H1 (cell line): ENCODE results near the gene PRKAR1B. TPM values are rescaled to one million over a fixed set of nuclear protein-coding genes. Genes with fewer than 3 reads are reported as not detected.

Experiments used
- CTCF ChIA-PET: fragments of 300-600 bp; sonication (Branson Sonifier 250); formaldehyde crosslinking; loops from one replicate; lab custom pipeline; 2021; ENCODE audit not compliant: partially characterized antibody; lab: Charles Lee
- POLR2A ChIA-PET: fragments of 300-600 bp; sonication (Branson Sonifier 250); formaldehyde crosslinking; loops from one replicate; lab custom pipeline; 2021; ENCODE audit warnings: inconsistent platforms; ENCODE audit not compliant: partially characterized antibody; lab: Charles Lee
- DNase-seq, 2 experiments: peaks; one replicate each; pipeline versions ENCODE4 v3.0.0 to v3.0.0-alpha.2; 2010 to 2022; ENCODE audit warnings: low spot score in 2 of 2, low read depth in 1 of 2, mixed read lengths in 1 of 2
- FAIRE-seq: peaks from 2 replicates; lab custom pipeline; 2011; peaks lifted over from hg19 to GRCh38; lab: Jason Lieb, UNC
- H2AFZ ChIP-seq: 2 replicates; pipeline ENCODE4 v1.8.1; 2012; ENCODE audit warnings: low read length, inconsistent platforms
- H2AK5ac ChIP-seq: 2 replicates; pipeline ENCODE4 v1.6.1; 2013; ENCODE audit warnings: low read depth, low read length
- H2BK120ac ChIP-seq: replicated peaks from 2 replicates; pipeline ENCODE3; 2013; ENCODE audit warnings: low read depth, low read length, inconsistent platforms
- H2BK12ac ChIP-seq: 2 replicates; pipeline ENCODE4 v1.6.1; 2013; ENCODE audit warnings: low read depth, low read length
- H2BK15ac ChIP-seq: 2 replicates; pipeline ENCODE4 v1.6.1; 2013; ENCODE audit warnings: low read length
- H2BK20ac ChIP-seq: 2 replicates; pipeline ENCODE4 v1.6.1; 2013; ENCODE audit warnings: low read length
- H2BK5ac ChIP-seq: 2 replicates; pipeline ENCODE4 v1.6.1; 2013; ENCODE audit warnings: low read depth, low read length
- H3K14ac ChIP-seq: 2 replicates; pipeline ENCODE4 v1.6.1; 2013; ENCODE audit warnings: inconsistent platforms; ENCODE audit not compliant: insufficient read length
- H3K18ac ChIP-seq: 2 replicates; pipeline ENCODE4 v1.6.1; 2013; ENCODE audit warnings: low read length; ENCODE audit errors: extremely low read depth
- H3K23ac ChIP-seq: 2 replicates; pipeline ENCODE4 v1.6.1; 2013; ENCODE audit warnings: inconsistent platforms; ENCODE audit not compliant: insufficient read length
- H3K23me2 ChIP-seq: 2 replicates; pipeline ENCODE4 v1.6.1; 2013; ENCODE audit warnings: low read depth, low read length
- H3K27ac ChIP-seq: 2 replicates; pipeline ENCODE4 v1.6.1; 2011; ENCODE audit warnings: low read depth, low read length, inconsistent platforms
- H3K27me3 ChIP-seq, 4 experiments: replicated peaks in 1 of 4; 1 replicate in 1 of 4; 2 replicates in 3 of 4; pipeline versions ENCODE4 v1.6.1 to v1.8.1; 2011 to 2013; ENCODE audit warnings: low read length in 3 of 4, mild to moderate bottlenecking in 3 of 4, inconsistent platforms in 2 of 4, mixed read lengths in 2 of 4, moderate library complexity in 1 of 4; ENCODE audit not compliant: control insufficient read depth in 3 of 4, insufficient read depth in 3 of 4; ENCODE audit errors: extremely low read depth in 1 of 4
- H3K36me3 ChIP-seq, 4 experiments: 2 replicates each; pipeline versions ENCODE4 v1.6.1 to v1.8.1; 2011 to 2013; ENCODE audit warnings: mild to moderate bottlenecking in 4 of 4, low read length in 3 of 4, moderate library complexity in 2 of 4, control low read depth in 1 of 4, inconsistent platforms in 1 of 4; ENCODE audit not compliant: insufficient read depth in 4 of 4, control insufficient read depth in 2 of 4
- H3K4ac ChIP-seq: replicated peaks from 2 replicates; pipeline ENCODE3; 2013; ENCODE audit warnings: low read length, low read depth, mixed read lengths, inconsistent platforms; ENCODE audit not compliant: insufficient read length
- H3K4me1 ChIP-seq, 4 experiments: replicated peaks in 1 of 4; 1 replicate in 1 of 4; 2 replicates in 3 of 4; pipeline versions ENCODE4 v1.6.1 to v1.8.1; 2011 to 2013; ENCODE audit warnings: low read length in 3 of 4, inconsistent platforms in 2 of 4, mixed read lengths in 1 of 4; ENCODE audit not compliant: insufficient read depth in 4 of 4, control insufficient read depth in 3 of 4
- H3K4me2 ChIP-seq, 2 experiments: 2 replicates each; pipeline versions ENCODE4 v1.6.1 to v1.8.1; 2011 to 2013; ENCODE audit warnings: low read depth in 2 of 2, low read length in 2 of 2, control low read depth in 1 of 2, inconsistent platforms in 1 of 2, mild to moderate bottlenecking in 1 of 2; ENCODE audit not compliant: insufficient read depth in 1 of 2
- H3K4me3 ChIP-seq, 4 experiments: fragments of 200-600, 300-600 bp in 1 of 4; sonication (generic), shearing (Covaris generic), sonication (Bioruptor Twin) in 1 of 4; 2 replicates each; pipeline versions ENCODE4 v1.5.1 to v1.8.1; 2011 to 2016; ENCODE audit warnings: low read length in 4 of 4, low read depth in 3 of 4, control low read depth in 2 of 4, inconsistent platforms in 2 of 4, mild to moderate bottlenecking in 2 of 4, mixed read lengths in 1 of 4, moderate library complexity in 1 of 4; ENCODE audit not compliant: insufficient read depth in 2 of 4; ENCODE audit errors: extremely low read depth in 1 of 4
- H3K56ac ChIP-seq: replicated peaks from 2 replicates; pipeline ENCODE3; 2013; ENCODE audit warnings: low read depth, mild to moderate bottlenecking, mixed read lengths, low read length, inconsistent platforms; ENCODE audit not compliant: insufficient read length
- H3K79me1 ChIP-seq: 2 replicates; pipeline ENCODE4 v1.6.1; 2013; ENCODE audit warnings: low read depth, low read length, control low read depth
- H3K79me2 ChIP-seq, 2 experiments: 2 replicates each; pipeline versions ENCODE4 v1.6.1 to v1.8.1; 2012 to 2013; ENCODE audit warnings: low read length in 2 of 2, mild to moderate bottlenecking in 2 of 2, inconsistent platforms in 1 of 2; ENCODE audit not compliant: insufficient read depth in 2 of 2, control insufficient read depth in 1 of 2
- H3K9ac ChIP-seq, 4 experiments: replicated peaks in 1 of 4; 1 replicate in 1 of 4; 2 replicates in 3 of 4; pipeline versions ENCODE4 v1.6.1 to v1.8.1; 2011 to 2013; ENCODE audit warnings: low read depth in 3 of 4, low read length in 3 of 4, control low read depth in 2 of 4, mild to moderate bottlenecking in 2 of 4, moderate library complexity in 2 of 4, inconsistent platforms in 1 of 4; ENCODE audit errors: extremely low read depth in 1 of 4
- H3K9me3 ChIP-seq, 2 experiments: 2 replicates each; pipeline versions ENCODE4 v1.6.1 to v1.8.1; 2012 to 2013; ENCODE audit warnings: mild to moderate bottlenecking in 2 of 2, moderate library complexity in 2 of 2, control low read depth in 1 of 2, inconsistent platforms in 1 of 2, low read depth in 1 of 2, low read length in 1 of 2, mixed read lengths in 1 of 2; ENCODE audit not compliant: insufficient read depth in 2 of 2
- H4K20me1 ChIP-seq, 2 experiments: replicated peaks in 1 of 2; 2 replicates each; pipeline versions ENCODE3 to v1.8.1; 2011 to 2013; ENCODE audit warnings: inconsistent platforms in 2 of 2, low read length in 2 of 2, mild to moderate bottlenecking in 1 of 2; ENCODE audit not compliant: insufficient read depth in 2 of 2, control insufficient read depth in 1 of 2
- H4K5ac ChIP-seq: 2 replicates; pipeline ENCODE4 v1.6.1; 2013; ENCODE audit warnings: low read length, low read depth, mixed read lengths, inconsistent platforms; ENCODE audit not compliant: insufficient read length
- H4K8ac ChIP-seq: 2 replicates; pipeline ENCODE4 v1.8.0; 2013; ENCODE audit warnings: mild to moderate bottlenecking, moderate library complexity, low read length, inconsistent platforms; ENCODE audit not compliant: insufficient read depth; ENCODE audit errors: extremely low read depth
- H4K91ac ChIP-seq: replicated peaks from 2 replicates; pipeline ENCODE3; 2013; ENCODE audit warnings: low read length, mixed read lengths, inconsistent platforms; ENCODE audit not compliant: insufficient read length
- BACH1 ChIP-seq: IDR thresholded peaks from 2 replicates; pipeline ENCODE4 v1.6.1; 2012; ENCODE audit warnings: low read length, improper control_type of control experiment
- WGBS, 2 experiments: shearing (Covaris generic) in 1 of 2; methylation state at CpG; one replicate each; pipeline versions ENCODE4 v1.1.6 to v1.1.7; 2013 to 2015; ENCODE audit warnings: low lambda C conversion rate in 2 of 2, mixed read lengths in 2 of 2, inconsistent platforms in 1 of 2, low coverage in 1 of 2, missing lambda C conversion rate in 1 of 2; ENCODE audit not compliant: insufficient replicate concordance in 2 of 2, insufficient coverage in 1 of 2, insufficient read length in 1 of 2; ENCODE audit errors: extremely low coverage in 1 of 2, missing lambda C conversion rate in 1 of 2; 5-methylcytosine and 5-hydroxymethylcytosine counted together
- polyA plus RNA-seq, 7 experiments: library from polyadenylated mRNA; depleted of rRNA in 3 of 7; stranded (reverse) in 5 of 7; unstranded in 2 of 7; fragments of >200 nt in 5 of 7; fragments of 200-250 nt in 2 of 7; gene quantifications; 1 replicate in 5 of 7; 2 replicates in 1 of 7; 4 replicates in 1 of 7; pipeline versions ENCODE4 v1.2.1 to v1.2.3, GENCODE V29; 2011 to 2013; ENCODE audit warnings: missing spikeins in 2 of 7, mixed read lengths in 2 of 7
- total RNA-seq: library from RNA; stranded (reverse); fragmentation: NEBNext Ultra II Directional; extraction: Animal tissue kit (Norgen Biotek cat#: 25700); gene quantifications from 2 replicates; pipeline ENCODE4 v1.2.1, GENCODE V29; 2021

PRKAR1B gene
- total and polyA plus RNA-seq, 2 of the 8 experiments (the other 6 are each of a cell fraction or from before 2014, with no cell fraction given), result 12.3 to 55.7 TPM

GRCh38 chr7:527723-528122 is 199.4 kb downstream of the PRKAR1B start:
- H3K14ac ChIP-seq, result no peak overlapping the region
- no peaks in the 10 kb centered on the region for H3K79me2 ChIP-seq
- H3K4me2 ChIP-seq, result no peak overlapping the region
- H4K8ac ChIP-seq, result no peak overlapping the region
- H2BK15ac ChIP-seq, result no peak overlapping the region
- 82% methylated on average over 4 of the region's 4 CpGs; no CpG with 5 or more reads in 1 of the 2 experiments for WGBS, 2 experiments
- H4K91ac ChIP-seq, result no peak overlapping the region
- H3K23ac ChIP-seq, result no peak overlapping the region
- no peak overlapping the region for H3K4ac ChIP-seq
- H3K79me1 ChIP-seq, result no peaks in the 10 kb centered on the region
- ChIA-PET CTCF (no interaction called here), POLR2A (no interaction called here)
- H3K56ac ChIP-seq, result no peak overlapping the region
- H2BK20ac ChIP-seq, result no peak overlapping the region
- H2BK5ac ChIP-seq, result no peak overlapping the region
- H2AK5ac ChIP-seq, result no peak overlapping the region
- no peak overlapping the region for H3K9ac ChIP-seq
- peaks cover 0 to 6% of the 10 kb centered on the region in 2 experiments for H4K20me1 ChIP-seq
- no peaks in the 10 kb centered on the region; a peak in 1 of 4 replicates for H3K9me3 ChIP-seq
- no peak overlapping the region for H2BK12ac ChIP-seq
- peaks cover 0 to 6% (median 1%) of the 10 kb centered on the region in 4 experiments; a peak in 4 of 7 replicates for H3K4me1 ChIP-seq
- no peak overlapping the region for H3K4me3 ChIP-seq
- no peak overlapping the region for H2BK120ac ChIP-seq
- H3K27ac ChIP-seq, result no peak overlapping the region
- no peak overlapping the region for H4K5ac ChIP-seq
- H3K18ac ChIP-seq, result no peak overlapping the region
- H3K23me2 ChIP-seq, result peaks cover 11% of the 10 kb centered on the region; the same call in 1 of the 2 replicates
- FAIRE-seq (no peak), DNase-seq (no peak)
- peaks cover 7 to 20% (median 13%) of the 10 kb centered on the region in 4 experiments for H3K27me3 ChIP-seq
- H2AFZ ChIP-seq, result no peak overlapping the region
- no peaks in the 10 kb centered on the region; a peak in 1 of 8 replicates for H3K36me3 ChIP-seq
- no peak for TF ChIP-seq BACH1
